ENCODE measurements around the gene EMC1.

GRCh38 chr1:19234224-19234623, 17.1 kb downstream of the EMC1 start:
- TF ChIP-seq CTCF (IDR thresholded peaks at IDR 0.05), result no peak
- TF ChIP-seq EZH2 (IDR thresholded peaks at IDR 0.05; ENCODE audit: borderline replicate concordance, insufficient read depth, low read depth, low read length, poor library complexity, severe bottlenecking), result no peak

All from B cell (primary cell).